Activated CD4-positive, alpha-beta T cell treated with anti-CD3 and anti-CD28 coated beads for 48 hours (primary cell): Measurements from ENCODE around the gene GSTO2.
A peak's percentile ranks its signal among the peaks of the same experiment; 100 is the strongest.

ENCODE experiments used
- DNase-seq: peaks from one replicate; pipeline ENCODE4 v3.0.0-alpha.2; 2020

GSTO2 gene

DNA sequence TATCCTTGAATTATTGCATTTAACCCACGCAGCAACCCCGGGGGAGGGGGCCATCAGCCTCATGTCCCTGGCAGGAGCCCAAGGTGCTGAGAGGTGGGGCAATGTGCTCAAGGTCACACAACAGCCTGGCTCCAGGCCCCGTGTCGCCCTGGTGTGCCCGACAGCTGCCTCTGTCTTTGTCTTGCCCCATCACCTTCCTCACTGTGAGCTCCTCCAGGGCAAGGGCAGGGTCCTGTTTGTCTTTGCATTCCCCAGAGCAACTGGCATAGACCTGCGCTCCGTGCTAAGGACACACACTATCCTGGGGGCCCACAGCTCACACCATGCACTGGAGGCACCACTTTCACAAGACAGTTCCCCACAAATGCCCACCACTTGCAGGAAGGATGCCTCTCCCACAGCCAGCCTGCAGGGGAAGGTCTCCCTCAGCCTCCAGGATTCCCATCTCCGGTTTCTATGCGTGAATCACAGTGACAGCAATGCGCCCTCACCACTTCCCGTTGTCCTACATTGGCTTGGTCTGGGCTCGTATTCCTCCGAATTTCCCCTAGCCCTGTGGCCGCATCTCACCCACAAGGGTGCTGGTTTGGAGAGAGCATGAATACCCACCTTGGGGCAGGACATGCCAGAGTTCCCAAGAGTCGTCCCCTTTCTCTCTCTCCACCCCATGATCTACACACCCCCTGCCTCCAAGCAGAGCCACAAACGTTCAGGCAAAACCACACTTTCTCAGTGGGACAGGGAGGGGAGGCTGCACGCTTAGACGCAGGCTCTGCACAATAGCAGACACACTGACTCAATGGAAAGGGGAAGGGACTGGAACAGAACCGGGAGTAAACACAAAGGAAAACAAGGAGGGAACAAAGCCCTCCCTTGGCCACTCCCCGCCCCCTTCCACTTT lies 59.0 kb downstream of the GSTO2 start:
- no peak for DNase-seq

DNA sequence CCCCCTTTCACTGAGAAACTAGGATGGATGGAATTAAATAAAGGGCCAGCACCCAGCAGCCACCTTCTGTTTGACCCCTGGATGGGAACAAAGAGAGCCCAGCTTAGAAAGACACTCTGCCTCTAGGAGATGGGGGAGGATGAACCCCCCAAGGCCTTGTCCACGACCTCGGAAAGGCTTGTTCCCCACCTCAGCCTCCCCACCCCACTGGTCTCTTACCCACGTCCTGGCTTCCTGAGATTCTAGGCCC lies 59.6 kb downstream of the GSTO2 start:
- DNase-seq: no peak

DNA sequence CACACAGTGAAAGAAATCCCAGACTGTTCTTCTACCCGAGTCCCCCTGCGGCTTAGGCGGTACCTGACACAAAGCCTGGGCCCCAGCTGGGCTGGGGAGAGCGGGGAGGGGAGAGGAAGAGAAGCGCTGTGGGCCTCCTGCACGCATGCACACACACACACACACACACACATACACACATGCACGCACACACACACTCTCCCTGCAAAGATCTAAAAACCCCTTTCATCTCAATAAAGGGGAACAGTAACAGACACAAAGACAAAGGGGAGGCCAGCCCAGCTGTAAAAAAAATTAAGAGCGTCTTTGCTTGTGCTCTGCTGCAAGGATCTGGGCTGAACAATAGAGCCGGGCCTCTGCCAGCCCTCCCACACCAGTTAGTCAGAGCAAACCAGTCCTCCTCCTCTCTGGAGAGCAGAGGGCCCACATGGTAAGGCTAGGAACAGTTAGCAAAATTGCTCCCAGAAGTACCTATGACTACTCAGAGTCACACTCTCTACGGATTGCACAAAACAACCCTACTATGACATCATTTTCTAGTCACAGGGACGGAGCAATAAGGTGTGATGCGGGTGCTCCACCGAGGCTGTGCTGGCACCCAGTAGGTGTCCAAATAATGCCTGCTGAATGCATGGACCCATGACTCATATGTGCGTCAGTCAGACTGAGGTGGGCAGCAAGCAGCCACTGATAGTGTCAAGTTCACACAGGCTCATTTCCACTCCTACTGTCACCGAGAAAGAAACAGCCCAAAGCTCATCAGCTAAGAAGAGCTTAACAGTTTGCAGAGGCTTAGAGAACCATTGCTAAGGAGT lies 60.1 kb downstream of the GSTO2 start:
- DNase-seq: peak; percentile 85

DNA sequence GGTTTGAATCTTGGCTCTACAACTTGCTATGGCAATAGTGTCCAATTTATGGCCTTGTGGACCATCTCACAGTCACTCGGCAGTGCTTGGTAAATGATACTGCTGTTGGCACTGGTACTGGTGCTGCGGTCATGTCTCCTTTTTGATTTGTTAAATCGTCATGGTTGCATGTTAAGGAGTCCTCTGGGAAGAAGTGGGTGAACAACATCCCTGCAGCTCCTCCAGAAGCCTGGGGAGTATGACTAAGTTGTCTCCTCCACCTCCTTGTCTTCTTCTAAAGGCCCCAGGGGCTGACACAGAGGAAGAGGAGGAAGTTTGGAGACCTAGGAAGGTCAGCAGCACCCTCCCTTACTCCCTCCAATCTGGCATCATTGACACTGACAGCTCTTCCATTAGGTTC lies 60.8 kb downstream of the GSTO2 start:
- DNase-seq: no peak

DNA sequence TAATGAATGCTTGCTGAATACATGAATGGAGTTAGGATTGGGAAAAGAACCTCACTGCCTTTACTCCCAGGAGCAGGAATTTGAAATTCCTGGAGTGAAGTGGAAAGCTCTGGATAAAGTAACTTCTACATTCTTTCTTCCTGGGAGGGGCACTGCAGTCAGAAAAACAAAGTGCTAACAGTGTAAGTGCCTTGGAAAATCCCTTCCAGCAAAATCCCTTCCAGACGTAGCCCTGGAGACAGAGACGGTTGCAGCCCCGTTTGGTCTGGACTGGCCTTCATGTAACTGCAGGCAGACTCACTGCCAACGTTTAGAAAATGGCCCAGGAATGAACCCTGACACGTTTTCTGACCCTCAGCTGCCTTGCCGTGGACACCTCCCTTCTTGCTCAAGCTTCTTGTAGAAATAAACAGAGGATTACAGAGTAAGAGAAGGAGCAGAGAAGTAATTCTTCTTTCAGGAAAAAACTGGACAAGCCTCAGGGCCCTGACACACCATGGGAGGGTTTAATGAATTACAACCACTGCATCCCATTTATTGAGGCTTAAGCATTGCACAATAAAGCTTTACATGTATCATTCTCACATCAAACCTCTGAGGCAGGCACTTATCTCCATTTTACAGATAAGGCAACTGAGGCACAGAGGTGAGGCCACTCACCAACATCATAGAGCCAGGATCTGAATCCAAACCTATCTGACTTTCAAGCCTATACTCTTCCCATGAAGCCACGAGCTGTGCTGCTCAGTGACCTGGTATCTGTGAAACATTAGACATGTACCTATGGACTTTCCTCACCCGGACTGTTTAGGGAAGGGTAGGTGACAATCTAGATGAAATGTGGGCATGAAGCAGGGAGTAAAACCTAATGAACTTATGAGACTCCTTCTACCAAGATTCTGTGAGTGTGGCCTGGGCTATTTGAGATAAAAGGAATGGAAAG lies 61.5 kb downstream of the GSTO2 start:
- no peak for DNase-seq

DNA sequence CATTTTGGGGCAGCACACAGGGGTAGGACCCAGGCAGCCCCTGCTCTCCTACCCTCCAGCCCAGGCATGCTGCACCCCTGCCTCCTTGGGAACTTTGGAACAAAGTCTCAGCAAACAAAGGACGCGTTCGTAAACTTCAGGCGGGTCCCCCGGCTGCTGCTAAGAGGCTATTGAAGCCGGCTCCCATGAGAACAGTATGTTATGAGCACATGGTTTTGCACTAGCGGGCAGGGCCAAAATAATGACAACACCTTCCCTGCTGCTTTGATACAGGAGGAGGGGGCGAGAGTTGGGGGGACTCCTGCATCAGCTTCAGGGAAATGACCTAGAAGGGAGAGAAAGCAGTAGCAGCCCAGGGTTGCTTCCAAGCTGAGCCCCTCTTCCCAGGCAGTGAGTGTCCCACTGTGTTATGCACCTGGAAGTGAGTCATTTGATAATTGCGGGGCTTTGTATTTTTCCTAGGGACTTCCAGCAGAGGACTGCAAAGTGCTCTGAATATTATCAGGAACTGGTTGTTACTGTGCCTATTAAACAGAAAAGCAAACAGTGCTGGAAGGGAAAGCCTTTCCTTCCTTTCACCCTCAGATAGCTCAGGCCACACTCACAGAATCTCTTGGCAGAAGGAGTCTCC lies 62.3 kb downstream of the GSTO2 start:
- peak; percentile 1 for DNase-seq

DNA sequence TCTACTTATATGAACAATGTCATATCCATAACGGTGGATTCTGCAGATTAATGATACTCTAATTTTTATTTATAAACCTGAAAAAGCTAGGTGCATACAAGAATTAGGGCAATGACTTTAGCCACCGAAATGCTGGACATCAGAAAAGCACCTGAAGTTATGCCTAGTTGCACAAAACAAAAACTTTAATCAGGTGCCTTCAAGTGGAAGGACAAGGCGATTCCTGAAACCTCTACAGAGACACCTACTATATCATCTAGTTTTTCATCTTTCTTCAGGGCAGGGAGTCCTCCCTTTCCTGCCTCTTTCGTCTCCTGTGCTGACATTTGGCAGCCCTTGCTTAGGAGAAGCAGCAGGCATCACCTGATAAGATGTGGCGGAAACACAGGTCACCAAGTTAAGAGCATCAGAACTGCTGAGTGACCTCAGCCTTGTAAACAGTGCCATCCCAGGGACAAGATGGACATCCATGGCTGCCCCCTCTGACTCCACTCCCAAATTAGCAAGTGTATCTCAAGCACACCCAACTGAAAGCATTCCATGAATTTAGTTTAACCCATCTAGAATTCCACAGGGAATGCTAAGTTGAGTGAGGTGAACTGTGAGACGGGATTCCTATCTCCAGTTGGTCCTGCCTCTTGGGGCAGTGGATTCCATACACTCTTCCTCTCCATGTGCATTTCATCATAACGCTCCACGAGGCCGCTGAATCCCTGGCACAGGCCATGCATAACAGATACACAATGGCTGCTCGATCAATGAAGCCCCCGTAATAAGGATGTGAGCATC lies 63.5 kb downstream of the GSTO2 start:
- no peak for DNase-seq

DNA sequence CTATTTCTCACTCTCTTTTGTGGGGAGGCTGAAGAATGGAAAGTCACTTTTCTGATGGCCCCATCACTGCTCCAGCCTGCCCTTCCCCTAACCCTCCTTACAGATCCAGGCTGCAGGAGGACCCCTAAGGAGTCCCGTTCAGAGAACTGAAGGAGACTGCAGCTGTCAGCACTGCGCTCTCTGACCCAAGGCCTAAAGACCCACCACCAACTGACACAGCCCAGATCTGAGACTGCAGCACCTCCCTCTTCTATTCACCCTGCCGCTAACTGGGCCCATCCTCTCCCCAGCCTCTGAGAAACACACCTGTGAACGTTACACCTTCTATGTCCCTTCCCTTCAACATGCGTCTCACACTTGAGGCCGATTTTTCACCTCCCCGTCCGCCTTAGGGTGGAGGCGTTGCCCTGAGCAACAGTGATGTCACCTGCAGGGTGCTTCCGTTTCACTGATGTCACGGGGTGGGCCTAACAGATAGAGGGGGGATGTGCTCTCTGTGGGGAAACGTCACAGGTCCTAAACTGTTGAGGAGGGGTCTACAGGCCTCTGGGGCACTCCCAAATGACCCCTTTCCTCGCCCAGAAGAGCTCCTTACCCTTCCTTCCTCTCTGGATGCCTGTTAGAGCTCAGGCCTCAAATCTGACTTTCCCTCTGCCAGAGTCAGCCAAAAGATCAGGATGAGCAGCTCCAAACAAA lies 64.2 kb downstream of the GSTO2 start:
- peak; percentile 45 for DNase-seq

DNA sequence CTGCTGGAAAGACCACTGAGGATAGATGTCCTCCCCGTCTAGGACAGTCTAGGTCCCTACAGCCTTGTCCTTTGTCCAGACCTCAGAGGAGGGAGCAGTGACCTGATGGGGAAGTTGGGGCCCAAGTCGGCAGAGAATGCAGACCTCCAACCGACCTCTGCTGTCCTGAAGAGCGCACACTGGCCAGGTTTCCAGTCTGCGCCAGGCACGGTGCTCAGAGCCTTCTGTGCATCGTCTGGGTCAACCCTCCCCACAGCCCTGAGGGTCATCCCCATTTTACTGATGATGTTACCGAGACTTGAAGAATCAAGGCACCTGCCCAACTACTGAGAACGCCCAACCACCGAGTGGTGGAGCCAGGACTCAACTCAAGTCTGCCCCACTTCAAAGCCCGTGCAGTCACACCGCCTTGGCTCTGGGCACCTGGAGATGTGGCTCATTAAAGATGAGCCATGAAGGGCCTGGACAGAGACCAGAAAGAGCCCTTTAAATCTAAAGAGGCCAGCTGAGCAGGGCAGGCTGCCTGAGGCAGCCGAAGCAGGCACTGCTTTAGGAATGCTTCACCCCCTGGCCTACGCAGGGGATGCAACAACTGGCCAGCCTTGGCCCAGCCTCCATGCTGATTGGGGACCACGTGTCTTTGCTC lies 64.9 kb downstream of the GSTO2 start:
- no peak for DNase-seq

DNA sequence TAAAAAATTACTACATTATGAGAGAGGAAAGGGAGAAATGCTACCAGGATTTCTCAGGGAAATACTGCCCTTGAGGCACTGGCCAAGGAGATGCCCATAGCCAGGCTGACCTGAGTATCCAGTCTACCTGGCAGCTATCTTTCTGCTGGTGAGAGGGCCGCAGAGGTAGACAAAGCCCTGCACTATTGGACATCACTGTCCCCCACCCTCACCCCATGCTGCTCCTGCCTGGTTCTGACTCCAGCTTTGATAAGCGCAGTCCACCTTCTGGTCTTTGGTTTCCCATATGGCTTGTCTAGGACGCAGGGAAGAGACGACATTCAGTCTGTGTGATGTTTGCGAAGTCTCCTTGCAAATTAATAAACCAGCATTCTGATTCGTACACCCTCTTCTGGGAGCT lies 65.6 kb downstream of the GSTO2 start:
- DNase-seq: no peak

DNA sequence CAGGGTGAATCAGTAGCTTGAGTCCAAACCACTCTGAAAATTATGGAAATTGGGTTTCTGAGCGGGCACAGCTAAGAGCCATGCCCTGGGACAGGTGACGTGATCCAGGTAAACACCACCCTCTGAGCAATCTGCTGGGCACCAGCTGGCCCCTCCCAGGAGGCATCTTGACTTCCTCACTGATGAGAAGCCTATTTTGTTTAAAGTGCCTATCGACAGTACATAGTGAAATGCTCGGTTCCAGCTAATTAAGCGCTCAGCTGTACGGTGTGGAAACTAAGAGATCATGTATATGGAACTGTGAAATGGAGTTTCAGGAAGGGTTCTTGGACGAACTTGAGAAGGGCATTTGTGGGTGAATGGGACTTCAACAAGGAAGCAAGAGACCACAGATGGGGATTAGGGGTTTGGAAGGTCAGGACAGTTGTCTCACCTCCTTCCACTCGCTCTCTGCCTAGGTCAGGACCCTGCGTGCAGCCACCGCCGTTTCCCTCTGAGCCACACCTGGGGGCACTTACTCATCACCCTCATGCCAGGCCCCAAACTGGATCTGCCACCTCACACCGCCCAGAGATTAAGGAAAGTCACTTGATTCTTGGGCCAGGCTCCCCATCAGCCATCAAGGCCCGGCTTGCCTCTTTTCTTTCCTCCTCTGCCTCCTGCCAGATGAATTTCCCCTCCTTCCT lies 66.1 kb downstream of the GSTO2 start:
- DNase-seq: no peak

DNA sequence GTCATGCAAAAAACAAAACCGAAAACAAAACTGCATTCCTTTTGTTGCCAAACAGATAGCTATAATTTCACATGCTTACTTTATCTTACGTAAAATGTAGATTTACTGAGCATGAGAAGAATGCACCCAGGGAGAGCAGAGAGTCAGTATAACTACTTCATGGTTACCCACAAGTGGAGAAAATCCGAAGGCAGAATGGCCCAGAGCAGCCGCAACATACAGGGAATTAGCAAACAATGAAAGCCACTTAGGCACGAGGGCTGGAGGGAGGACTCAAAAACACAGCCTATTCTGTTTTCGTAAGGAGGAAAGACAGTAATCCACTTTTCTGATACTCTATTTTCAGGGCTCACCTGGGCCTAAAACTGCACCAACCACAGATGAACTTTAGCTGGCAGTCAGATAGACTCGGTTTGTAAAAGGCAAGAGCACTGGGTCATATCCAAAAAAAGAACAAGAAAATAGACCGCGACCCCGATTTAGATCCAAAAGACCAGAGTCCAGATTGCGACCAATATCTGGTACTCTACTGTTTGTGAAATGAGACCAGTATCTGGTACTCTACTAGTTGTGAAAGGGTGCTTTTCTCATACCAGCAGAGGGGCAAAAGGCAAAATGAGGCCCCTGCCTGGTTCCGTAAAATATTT lies 68.0 kb downstream of the GSTO2 start:
- DNase-seq: no peak

DNA sequence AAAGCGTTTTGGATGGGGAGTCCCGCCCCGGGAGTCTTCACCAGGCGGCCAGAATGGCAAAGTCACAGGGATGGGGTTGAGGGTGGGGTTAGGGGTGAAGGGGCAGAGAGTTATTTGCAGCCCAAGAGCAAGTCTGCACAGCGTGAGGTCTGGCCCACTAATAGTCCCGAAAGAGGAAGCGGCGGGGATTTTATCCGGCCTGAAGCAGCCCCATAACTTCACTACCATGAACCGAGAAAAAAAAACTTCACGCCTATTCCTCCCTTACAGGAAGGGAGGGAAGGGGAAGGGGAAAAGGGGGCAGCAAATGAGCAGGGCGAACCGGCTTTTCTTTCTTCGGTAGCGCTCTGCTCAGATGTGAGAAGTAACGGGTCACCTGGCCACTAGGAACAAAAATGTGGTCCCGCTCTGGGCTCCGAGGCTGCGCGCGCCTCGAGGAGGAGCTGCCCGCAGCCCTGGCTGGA lies 68.6 kb downstream of the GSTO2 start:
- no peak for DNase-seq

DNA sequence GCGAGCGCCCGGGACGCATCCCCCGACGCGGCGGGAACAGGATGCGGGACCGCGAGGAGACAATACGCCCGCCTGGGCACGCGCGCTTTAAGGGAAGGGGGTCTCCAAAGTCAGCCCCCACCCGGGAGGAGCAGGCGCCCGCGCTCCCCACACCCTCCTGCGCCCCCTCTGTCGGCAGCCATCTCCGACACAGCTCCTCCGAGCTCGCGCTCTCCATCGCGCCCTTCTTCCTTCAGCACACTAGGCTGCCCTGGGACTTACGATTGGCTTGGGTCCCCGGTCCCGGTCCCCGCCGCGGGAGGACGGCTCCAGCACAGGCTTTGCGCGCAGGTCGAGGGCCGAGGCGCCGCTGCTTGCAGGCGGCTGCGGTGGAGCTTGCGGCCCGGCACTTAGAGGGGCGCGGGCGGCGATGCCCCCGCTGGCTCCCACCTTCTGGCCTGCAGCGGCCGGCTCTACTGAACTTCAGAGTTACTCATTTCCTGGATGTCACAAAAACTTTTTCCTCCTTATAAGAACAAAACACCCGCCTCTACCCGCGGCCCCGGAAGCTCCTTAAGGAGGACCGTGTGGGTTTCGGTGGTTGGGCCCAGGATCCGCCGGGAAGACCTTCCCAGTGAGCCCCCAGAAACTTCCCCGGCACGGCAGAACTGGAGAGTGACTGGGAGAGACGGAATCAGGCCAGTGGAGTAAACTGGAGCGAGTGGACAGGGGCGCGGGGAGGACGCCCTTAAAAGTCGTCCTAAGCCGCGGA lies 69.2 kb downstream of the GSTO2 start, which contains the start of gene ITPRIP:
TSS of gene ITPRIP (minus strand) at position 481 of the 751 bp plus-strand sequence. CDS start 22,414 bp downstream, outside the sequence.
- peak; percentile 79 for DNase-seq

DNA sequence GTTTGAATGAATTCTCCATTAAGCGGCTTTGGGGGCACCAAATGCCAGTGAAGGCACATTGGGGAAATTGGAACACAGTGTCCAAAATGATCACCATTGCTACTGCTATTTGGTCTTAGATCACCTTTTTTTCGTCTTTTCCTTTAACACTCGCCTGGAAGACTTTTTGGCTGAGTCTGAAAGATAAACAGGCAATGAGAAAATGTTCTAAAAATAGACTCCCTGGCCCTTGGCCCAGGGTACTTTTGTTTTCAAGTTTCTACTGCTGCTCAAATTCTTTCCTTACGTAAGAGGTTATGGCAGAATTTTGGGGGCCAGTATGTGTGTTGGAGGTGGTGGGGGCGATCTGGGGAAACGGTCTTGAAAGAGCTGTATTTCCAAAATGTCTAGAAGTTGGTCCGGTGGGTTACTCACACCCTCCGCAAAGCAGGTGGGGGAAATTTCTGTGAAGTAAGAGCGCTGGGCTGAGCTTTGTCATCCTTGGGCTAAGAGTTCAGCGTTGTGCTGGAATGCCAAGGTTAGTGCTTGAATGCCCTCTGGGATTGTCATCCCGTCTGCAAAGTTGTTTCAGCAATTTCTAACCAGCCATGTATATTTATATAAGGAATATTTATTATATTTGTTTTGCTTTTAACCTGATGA lies 70.6 kb downstream of the GSTO2 start:
- no peak for DNase-seq

DNA sequence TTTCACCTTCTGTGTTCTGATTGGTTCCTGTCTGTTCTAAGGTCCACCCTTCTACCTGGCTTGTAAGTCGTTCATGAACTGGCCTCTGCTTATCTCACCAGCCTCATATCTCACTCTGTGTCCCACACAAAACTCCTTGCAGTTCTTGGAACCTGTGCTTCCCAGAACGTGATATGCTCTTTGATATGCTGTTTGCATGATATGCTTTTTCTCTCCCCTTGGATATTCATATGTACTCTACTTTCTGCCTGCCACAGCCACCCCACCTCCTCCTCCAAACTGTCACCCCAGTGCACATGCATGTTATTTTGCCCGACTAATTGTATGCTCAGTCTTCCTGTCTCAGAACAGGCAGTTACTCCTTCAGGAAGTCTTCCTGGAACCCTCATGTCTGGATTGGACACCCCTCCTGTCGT lies 71.1 kb downstream of the GSTO2 start:
- no peak for DNase-seq

DNA sequence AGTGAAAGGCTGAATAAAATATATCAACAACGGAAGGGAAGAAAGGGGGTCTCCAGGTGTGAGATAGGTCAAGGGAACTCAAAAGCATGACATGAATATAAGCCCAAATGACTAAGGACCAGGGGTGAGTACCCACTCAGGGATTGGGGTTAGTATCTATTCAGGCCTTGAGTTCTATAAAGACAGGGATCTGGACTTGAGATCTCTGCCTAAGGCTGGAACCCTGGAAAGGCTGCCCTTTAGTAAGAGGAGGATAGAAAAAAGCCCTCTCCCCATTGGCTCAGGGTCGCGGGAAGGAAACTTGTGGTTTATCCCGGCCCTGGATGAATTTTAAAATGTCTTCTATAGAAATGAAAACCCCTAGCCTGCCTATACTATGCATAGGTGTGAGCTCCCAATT lies 71.7 kb downstream of the GSTO2 start:
- no peak for DNase-seq

DNA sequence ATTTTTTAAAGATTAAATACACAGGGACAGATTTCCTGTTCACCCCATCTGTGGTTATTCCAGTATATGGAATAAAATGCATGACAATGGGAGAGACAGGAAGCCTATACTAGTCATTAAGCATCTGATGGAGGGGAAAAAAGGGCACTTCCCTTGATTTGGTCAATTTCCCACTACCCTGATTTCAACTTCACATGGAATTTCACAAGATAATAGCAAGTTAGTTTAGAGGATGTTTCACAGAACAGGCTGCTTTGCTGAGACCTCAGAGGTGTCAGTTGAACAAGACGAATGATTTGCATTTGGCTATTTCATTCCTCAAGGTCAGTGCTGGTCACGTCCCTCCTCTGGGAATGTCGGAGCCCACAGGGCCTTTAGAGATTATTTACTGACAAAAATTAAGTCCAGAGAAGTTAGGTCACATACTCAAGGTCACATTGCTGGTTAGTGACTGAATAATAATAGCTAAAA lies 74.0 kb downstream of the GSTO2 start:
- no peak for DNase-seq
